Stimulated activated CD8-positive, alpha-beta memory T cell treated with anti-CD3 and anti-CD28 coated beads, Interleukin-4, amount 100 ng/mL, for 24 hours (primary cell): ENCODE results near the gene HBP1.
"Not testable (repeated sequence)": the region's sequence is repeated elsewhere in the genome, so short reads cannot be mapped to it uniquely, and the experiment has no call there.

Experiments
- DNase-seq: peaks from one replicate; pipeline ENCODE4 v3.0.0-alpha.2; 2020; ENCODE audit warnings: low read depth

Gene HBP1

GRCh38 chr7:107185716-107186115 lies 16.9 kb downstream of the HBP1 start:
- DNase-seq: no peak

- DNase-seq: no peak
These were observed 17.4 kb downstream of the HBP1 start for GRCh38 chr7:107186240-107186639.

DNA sequence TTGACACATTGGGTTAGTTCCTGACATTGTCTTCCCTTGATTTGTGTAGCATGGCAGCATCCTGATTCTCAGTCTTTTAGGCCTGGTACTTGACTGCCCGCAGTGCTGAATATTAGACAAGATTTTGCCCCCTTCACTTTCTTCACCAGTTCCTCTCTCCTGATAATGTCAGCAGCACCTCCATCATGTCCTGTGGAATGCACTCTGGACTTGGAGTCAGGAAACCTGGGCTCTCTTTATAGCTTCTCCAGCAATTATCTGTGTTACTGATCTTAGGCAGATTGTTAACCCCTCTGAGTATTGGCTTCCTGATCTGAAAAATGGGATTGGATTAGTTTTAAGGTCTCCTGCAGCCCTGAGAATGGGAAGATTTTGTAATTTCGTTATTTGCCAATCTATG lies 19.0 kb downstream of the HBP1 start:
- no peak for DNase-seq

- no peak for DNase-seq
These were observed 21.3 kb downstream of the HBP1 start for GRCh38 chr7:107190090-107190489.

DNA sequence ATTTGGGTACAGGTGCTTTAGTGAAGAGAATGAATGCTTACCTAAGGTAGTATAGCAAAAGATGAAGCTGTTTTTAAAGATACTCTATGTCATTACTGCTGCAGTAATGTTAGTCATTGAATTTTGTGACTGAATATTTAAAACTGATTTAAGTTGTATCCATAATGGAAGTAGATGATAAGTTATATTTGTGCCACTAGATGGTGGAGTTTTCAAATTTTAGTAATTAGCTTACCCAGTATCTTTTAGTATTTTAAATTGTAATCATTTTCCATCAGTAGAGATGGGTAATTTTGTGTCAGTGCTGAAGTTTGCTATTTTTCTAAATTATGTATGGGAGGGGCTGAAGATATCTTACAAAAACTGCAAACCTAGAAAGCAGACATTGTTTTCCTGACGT lies 25.2 kb downstream of the HBP1 start:
- no peak for DNase-seq

DNA sequence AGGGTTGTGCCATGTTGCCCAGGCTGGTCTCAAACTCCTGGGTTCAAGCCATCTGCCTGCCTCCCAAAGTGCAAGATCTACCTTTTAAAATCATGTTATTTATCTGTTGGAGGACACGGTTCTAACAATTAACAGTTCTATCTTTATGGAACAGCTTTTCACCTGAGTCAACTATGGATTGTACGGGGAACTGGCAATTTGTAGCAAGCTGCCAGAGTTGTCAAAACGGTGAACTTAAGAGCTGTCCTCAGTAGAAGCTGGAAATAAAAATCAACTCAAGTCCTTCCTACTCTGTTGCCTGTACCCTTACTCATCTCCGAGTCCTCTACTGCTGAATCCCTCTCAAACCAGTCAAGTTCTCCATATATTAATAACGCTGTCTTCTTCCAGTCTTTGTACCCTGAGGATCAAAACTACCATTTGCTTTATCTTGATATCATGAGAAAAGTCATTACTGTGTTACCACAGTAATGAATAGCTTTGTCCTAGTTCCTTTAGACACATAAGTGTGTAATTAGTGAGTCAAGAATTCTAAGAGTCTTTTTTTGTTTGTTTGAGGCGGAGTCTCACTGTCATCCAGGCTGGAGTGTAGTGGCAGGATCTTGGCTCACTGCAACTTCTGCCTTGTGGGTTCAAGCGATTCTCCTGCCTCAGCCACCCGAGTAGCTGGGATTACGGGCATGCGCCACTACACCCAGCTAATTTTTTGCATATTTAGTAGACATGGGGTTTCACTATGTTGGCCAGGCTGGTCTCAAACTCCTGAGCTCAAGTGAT lies 28.2 kb downstream of the HBP1 start:
- DNase-seq: no peak

DNA sequence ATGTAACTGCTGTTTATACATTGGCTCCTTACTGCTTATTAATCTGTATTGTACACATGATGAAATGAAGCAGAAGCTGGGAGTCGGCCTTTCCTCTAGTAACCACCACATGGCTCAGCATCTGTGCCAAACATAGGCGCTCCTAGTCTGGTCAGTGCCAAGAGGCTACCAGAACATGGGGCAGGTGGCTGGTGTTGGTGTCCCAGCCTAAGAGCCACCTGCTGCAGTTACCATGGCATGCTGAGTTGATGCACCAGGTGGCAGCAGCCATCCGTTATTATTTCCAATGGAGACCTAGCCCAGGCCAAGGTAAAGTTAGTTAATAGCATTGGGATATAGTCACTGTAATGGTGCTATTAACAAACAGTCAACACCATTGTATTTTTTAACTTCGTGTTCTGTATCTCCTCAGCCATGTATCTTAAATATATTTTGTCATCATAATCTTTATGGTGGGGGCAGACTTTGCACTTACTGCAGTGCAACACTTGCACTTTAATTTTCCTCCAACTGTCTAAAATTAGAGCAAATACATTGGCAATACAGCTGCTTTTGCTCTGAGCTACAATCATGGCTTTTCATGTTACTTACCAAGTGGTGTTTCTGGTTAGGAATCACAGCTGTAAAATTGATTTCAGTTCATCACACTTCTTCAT lies 33.1 kb downstream of the HBP1 start:
- no peak for DNase-seq

DNA sequence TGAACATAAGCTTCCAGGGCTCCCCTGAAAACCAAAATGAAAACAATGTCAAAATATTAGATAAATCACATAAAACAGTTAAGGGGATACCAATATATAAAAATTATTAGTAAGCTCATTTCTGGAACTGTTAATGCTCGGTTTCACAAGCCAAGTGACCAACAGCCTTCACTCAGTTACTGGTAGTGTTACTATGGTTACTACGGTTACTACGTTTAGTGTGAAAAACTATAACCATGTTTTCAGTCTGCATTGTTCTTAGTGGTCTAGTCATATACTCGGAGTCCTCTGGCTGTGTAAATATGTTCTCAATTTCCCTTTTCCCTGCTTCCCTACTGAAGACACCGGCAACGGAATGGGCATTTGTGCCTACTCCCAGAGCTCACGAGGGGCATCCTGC lies 34.8 kb downstream of the HBP1 start:
- no peak for DNase-seq

- DNase-seq: no peak
These were observed 37.3 kb downstream of the HBP1 start for GRCh38 chr7:107206136-107206535.

DNA sequence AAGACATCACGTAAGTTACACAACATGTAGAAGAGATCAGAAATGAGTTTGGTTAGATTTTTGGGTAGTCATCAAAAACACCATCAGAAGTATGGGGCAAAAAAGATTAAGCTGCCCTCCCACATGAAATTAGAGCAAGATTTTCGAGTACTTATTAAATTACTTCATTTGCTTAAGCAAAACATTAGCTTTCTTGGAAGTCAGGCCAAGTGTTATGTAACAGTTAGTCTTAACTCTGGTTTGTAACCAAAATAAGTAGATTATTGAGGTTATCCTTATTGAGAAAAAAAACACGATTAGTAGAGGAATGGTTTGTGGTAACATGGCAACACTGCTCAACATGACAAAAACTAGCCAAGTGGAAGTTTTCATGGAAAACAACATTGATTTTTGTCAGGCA lies 37.9 kb downstream of the HBP1 start:
- no peak for DNase-seq

DNA sequence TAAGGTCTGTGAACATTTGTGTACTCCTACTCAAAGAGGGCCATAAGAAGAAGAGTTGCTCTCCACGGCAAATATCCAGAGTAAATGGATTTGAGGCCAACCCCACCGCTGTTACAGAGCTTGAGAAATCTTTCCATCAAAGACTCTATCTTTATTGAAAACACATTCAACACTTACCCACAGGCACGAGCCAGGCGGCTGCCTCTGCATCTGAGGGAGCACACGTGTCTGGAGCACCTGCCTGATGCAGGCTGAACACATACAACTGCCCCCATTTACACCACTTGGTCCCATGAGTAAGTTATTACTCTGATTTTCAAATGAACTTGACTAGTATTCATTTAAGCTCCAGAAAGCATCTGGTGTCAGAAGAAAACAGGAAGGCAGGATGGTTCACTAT lies 38.7 kb downstream of the HBP1 start:
- no peak for DNase-seq

GRCh38 chr7:107208024-107208521 lies 39.3 kb downstream of the HBP1 start:
- DNase-seq: no peak

- no peak for DNase-seq
These were observed 39.8 kb downstream of the HBP1 start for GRCh38 chr7:107208563-107208962.

- no peak for DNase-seq
These were observed 40.8 kb downstream of the HBP1 start for GRCh38 chr7:107209565-107209964.

DNA sequence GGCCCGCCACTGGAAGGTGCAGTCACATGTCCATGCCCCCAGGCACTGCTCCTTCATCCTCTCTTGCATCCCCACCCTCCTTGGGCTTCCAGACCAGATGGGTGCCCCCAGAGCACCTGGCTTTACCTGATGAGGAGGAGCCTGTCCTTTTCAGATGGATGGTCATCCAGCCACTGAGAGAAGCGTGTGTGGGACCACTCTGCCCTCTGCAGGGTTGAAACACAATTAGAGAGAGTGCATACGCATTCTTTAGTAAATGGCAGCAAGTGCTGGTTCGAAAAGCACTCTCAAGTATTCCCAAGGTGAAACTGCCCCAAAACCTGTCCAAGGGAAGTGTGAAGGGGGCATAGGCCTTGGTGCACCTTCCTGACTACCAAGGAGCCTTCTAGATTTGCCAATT lies 41.6 kb downstream of the HBP1 start:
- DNase-seq: no peak

DNA sequence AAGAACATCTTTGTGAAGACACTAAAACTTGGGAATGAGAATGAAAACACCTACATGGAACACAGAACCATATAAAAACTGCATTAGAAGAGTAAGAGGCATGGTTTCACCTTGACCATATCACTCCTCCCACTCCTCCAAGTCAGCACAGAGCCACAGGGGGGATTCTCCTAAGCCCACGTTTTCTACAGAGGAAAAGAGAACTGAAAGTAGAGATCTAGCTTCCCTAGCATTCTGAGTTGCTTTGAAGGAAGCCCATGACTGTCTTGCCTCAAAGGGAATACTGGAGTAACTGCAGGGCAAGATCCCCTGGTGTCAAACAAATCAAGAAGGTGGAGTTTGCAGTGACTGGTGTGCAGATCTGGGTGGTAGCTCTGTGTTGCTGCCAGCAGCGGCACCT lies 43.9 kb downstream of the HBP1 start:
- no peak for DNase-seq

DNA sequence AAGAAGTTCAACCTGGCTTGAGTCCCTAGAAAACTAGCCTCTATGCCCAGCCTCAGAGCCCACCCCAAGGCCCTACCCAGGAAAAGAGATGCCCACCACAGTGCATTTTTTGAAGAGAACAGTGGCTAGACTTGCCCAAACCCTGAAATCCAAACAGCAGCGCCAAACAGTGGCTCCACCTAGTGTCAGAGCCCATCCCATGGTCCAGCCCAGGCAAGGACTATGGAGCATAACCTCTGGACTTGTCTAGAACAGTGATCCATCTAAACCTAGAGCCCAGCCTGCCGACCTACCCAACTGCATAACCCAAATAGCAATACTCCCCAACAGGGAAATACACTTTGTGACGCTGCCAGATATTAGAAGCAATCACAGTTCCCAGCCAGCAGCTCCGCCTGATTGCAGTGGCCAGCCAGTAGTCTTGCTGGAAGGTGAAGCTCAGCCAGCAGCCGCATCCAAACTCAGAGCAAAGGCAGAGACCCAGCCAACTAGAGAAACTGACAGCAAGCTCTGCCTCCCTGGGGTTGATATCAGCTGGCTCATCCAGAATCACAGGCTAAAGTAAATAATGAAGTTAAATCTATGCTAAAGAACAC lies 44.5 kb downstream of the HBP1 start:
- no peak for DNase-seq

DNA sequence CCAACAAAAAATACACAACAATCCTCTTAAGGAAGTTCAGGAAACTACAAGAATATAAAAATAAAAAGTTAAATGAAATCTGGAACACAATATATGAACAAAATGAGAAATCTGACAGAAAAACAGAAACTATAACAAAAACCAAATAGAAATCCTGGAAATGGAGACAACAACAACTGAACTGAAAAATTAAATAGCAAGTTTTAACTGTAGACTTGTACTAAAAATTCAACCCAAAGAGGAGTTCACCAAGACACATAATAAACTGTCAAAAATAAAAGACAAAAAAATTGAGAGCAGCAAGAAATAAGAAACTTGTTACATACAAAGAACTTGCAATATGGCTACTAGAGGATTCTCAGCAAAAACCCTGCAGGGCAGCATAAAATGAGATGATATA lies 45.1 kb downstream of the HBP1 start:
- no peak for DNase-seq

DNA sequence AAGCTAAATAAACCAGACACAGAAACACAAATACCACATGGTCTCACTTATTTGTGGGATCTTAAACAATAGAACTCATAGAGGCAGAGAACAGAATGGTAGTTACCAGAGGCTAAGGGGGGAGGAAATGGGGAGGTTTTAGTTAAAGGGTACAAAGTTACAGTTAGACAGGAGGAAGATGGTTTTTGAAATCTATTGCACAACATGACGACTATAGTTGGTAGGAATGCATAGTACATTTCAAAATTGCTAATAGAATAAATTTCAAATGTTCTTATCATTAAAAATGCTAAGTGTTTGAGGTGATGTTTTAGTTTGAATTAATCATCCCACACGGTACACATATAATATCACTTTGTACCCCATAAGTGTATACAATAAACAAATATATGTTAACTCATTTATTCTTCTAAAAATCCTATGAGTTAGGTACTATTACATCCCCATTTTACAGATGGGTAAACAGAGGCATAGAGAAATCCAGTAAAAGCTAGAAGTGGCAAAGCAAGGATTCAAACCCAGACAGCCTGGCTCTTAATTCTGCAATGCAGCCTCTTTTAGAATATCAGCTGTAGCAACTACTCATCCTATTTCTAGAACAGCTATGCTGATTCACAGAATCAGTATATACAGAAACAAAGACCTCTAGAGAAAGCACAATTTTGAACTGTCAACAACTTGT lies 50.9 kb downstream of the HBP1 start:
- no peak for DNase-seq

- DNase-seq: no peak
These were observed 51.6 kb downstream of the HBP1 start for GRCh38 chr7:107220356-107220755.

DNA sequence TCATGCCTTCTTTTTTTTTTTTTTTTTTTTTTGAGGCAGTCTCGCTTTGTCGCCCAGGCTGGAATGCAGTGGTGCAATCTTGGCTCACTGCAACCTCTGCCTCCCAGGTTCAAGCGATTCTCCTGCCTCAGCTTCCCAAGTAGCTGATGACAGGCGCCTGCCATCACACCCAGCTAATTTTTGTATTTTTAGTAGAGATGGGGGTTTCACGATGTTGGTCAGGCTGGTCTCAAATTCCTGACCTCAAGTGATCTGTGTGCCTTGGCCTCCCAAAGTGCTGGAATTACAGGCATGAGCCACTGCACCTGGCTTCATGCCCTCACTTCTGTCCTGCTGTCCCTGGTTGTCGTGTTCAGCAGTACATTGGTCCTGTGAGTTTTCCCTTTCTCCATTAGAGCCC lies 52.0 kb downstream of the HBP1 start:
- DNase-seq: not testable (repeated sequence)

- no peak for DNase-seq
These were observed 55.8 kb downstream of the HBP1 start for GRCh38 chr7:107224374-107225223.
